ENCODE measurements around the gene DLEU7. TPM values are rescaled to one million over a fixed set of nuclear protein-coding genes. Genes with fewer than 3 reads are reported as not detected.

DLEU7 gene
- total RNA-seq, 1 donor from 2014 or later, result 0.57 TPM

DNA sequence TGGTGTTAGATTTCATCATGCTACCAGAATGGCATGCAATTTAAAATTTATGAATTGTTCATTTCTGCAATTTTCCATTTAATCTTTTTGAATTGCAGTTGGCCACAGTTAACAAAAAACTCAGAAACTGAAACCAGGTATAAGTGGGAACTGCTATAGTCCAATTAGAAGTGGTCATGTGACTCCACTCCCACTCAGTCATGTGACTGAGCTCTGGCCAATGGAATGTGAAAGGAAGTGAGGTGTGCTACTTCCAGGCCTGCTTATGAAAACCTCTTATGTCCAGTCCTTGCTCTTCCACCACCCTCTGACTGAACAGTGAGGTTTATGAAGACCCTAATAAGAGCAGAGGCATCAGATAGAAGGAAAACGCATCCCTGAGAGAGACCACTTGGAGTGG is 47.0 kb downstream of the DLEU7 start:
- Histone ChIP-seq H4K20me1 (ENCODE audit: insufficient read depth, low read length) (no peaks in the 10 kb centered on the region), H3K9me3 (ENCODE audit: insufficient read depth, low read depth, low read length) (no peaks in the 10 kb centered on the region), H3K4me3 (ENCODE audit: insufficient read depth, low read depth, low read length) (no peak overlapping the region), H3K4me1 (ENCODE audit: insufficient read depth, low read length) (peaks cover 29% of the 10 kb centered on the region), H3K27me3 (ENCODE audit: insufficient read depth, low read length) (no peaks in the 10 kb centered on the region), H3K36me3 (ENCODE audit: insufficient read depth, low read length) (no peaks in the 10 kb centered on the region), H2AFZ (ENCODE audit: low read depth, low read length) (no peak overlapping the region), H3K27ac (ENCODE audit: low read depth, low read length) (no peak overlapping the region), H3K79me2 (ENCODE audit: insufficient read depth, low read length) (no peaks in the 10 kb centered on the region), H3K4me2 (ENCODE audit: low read length) (no peak overlapping the region), H3K9ac (ENCODE audit: low read length) (no peak overlapping the region)
- no peak overlapping the region for H3K4me3 Mint-ChIP-seq (ENCODE audit: unreplicated experiment)
- peaks cover 8% of the 10 kb centered on the region for H3K9me3 Mint-ChIP-seq (ENCODE audit: unreplicated experiment)
- DNase-seq (ENCODE audit: low read depth), result no peak
- no peaks in the 10 kb centered on the region for H3K27me3 Mint-ChIP-seq (ENCODE audit: low read depth, unreplicated experiment)
- TF ChIP-seq EZH2 (IDR thresholded peaks at IDR 0.05; ENCODE audit: insufficient read depth, low read length) (no peak), CTCF (IDR thresholded peaks at IDR 0.05; ENCODE audit: insufficient read depth, low read depth, low read length) (no peak)
- FAIRE-seq, result no peak
- peaks cover 25% of the 10 kb centered on the region for H3K4me1 Mint-ChIP-seq (ENCODE audit: low read depth, unreplicated experiment)
- H3K36me3 Mint-ChIP-seq (ENCODE audit: low read depth, unreplicated experiment), result no peaks in the 10 kb centered on the region
- no peak overlapping the region for H3K27ac Mint-ChIP-seq (ENCODE audit: unreplicated experiment)

DNA sequence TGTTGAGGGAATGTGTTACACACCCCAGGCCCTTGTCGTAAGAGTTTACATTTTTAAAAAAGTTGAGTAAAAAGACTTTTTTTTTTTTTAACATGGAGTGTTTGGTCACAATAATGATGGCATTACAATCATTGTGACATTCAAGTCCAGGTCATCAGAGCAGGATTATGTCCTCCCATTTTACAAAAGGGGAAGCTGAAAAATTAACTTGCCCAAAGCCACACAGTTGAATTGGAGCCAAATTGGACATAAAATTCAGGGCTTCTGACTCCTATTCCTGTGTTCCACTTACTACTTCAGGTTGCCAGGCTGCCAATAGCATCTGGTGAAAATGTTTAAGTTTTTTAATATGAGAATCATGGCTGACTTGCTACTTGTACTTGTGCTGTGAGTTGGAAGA is 49.3 kb downstream of the DLEU7 start:
- no peak overlapping the region for H3K27ac Mint-ChIP-seq (ENCODE audit: unreplicated experiment)
- H3K4me1 ChIP-seq (ENCODE audit: insufficient read depth, low read length), result peaks cover 12% of the 10 kb centered on the region
- peaks cover 8% of the 10 kb centered on the region for H3K9me3 Mint-ChIP-seq (ENCODE audit: unreplicated experiment)
- no peak overlapping the region for H3K4me2 ChIP-seq (ENCODE audit: low read length)
- no peak overlapping the region for H2AFZ ChIP-seq (ENCODE audit: low read depth, low read length)
- H3K79me2 ChIP-seq (ENCODE audit: insufficient read depth, low read length), result no peaks in the 10 kb centered on the region
- no peaks in the 10 kb centered on the region for H4K20me1 ChIP-seq (ENCODE audit: insufficient read depth, low read length)
- no peaks in the 10 kb centered on the region for H3K36me3 Mint-ChIP-seq (ENCODE audit: low read depth, unreplicated experiment)
- H3K4me3 ChIP-seq (ENCODE audit: insufficient read depth, low read depth, low read length), result no peak overlapping the region
- H3K27me3 ChIP-seq (ENCODE audit: insufficient read depth, low read length), result no peaks in the 10 kb centered on the region
- H3K27ac ChIP-seq (ENCODE audit: low read depth, low read length), result no peak overlapping the region
- H3K27me3 Mint-ChIP-seq (ENCODE audit: low read depth, unreplicated experiment), result peaks cover 4% of the 10 kb centered on the region
- peaks cover 9% of the 10 kb centered on the region for H3K4me1 Mint-ChIP-seq (ENCODE audit: low read depth, unreplicated experiment)
- H3K4me3 Mint-ChIP-seq (ENCODE audit: unreplicated experiment), result no peak overlapping the region
- DNase-seq (ENCODE audit: low read depth) (no peak), FAIRE-seq (no peak)
- no peaks in the 10 kb centered on the region for H3K9me3 ChIP-seq (ENCODE audit: insufficient read depth, low read depth, low read length)
- TF ChIP-seq EZH2 (IDR thresholded peaks at IDR 0.05; ENCODE audit: insufficient read depth, low read length) (no peak), CTCF (IDR thresholded peaks at IDR 0.05; ENCODE audit: insufficient read depth, low read depth, low read length) (no peak)
- H3K9ac ChIP-seq (ENCODE audit: low read length), result no peak overlapping the region
- no peaks in the 10 kb centered on the region for H3K36me3 ChIP-seq (ENCODE audit: insufficient read depth, low read length)

- Mint-ChIP-seq H3K27me3 (ENCODE audit: low read depth, unreplicated experiment) (peaks cover 4% of the 10 kb centered on the region), H3K27ac (ENCODE audit: unreplicated experiment) (no peak overlapping the region), H3K9me3 (ENCODE audit: unreplicated experiment) (peaks cover 8% of the 10 kb centered on the region), H3K36me3 (ENCODE audit: low read depth, unreplicated experiment) (no peaks in the 10 kb centered on the region), H3K4me3 (ENCODE audit: unreplicated experiment) (no peak overlapping the region), H3K4me1 (ENCODE audit: low read depth, unreplicated experiment) (peaks cover 6% of the 10 kb centered on the region)
- Histone ChIP-seq H3K4me3 (ENCODE audit: insufficient read depth, low read depth, low read length) (no peak overlapping the region), H2AFZ (ENCODE audit: low read depth, low read length) (no peak overlapping the region), H3K36me3 (ENCODE audit: insufficient read depth, low read length) (no peaks in the 10 kb centered on the region), H3K27me3 (ENCODE audit: insufficient read depth, low read length) (no peaks in the 10 kb centered on the region), H3K4me1 (ENCODE audit: insufficient read depth, low read length) (peaks cover 7% of the 10 kb centered on the region), H3K9me3 (ENCODE audit: insufficient read depth, low read depth, low read length) (no peaks in the 10 kb centered on the region), H3K4me2 (ENCODE audit: low read length) (no peak overlapping the region), H3K79me2 (ENCODE audit: insufficient read depth, low read length) (no peaks in the 10 kb centered on the region), H4K20me1 (ENCODE audit: insufficient read depth, low read length) (no peaks in the 10 kb centered on the region), H3K9ac (ENCODE audit: low read length) (no peak overlapping the region), H3K27ac (ENCODE audit: low read depth, low read length) (no peak overlapping the region)
- TF ChIP-seq EZH2 (IDR thresholded peaks at IDR 0.05; ENCODE audit: insufficient read depth, low read length), result no peak
- no peak for TF ChIP-seq CTCF (IDR thresholded peaks at IDR 0.05; ENCODE audit: insufficient read depth, low read depth, low read length)
- DNase-seq (ENCODE audit: low read depth) (no peak), FAIRE-seq (no peak)
Measured at GRCh38 chr13:50793026-50793425, 50.5 kb downstream of the DLEU7 start.

Data from astrocyte (in vitro differentiated cells and primary cell).